ENCODE measurements around the gene TMEM198.

TMEM198 gene

GRCh38 chr2:219521066-219521880 is 22.6 kb upstream of the TMEM198 start:
- H3K9me2 ChIP-seq (replicated peaks; ENCODE audit: control insufficient read depth, low read length), result no peaks in the 10 kb centered on the region
- no peaks in the 10 kb centered on the region for H3K36me3 ChIP-seq (ENCODE audit: control insufficient read depth, low read length)
- peaks cover 73% of the 10 kb centered on the region for H3K27me3 ChIP-seq (ENCODE audit: control insufficient read depth, low read length)
- TF ChIP-seq EZH2phosphoT487 (IDR thresholded peaks at IDR 0.05; ENCODE audit: borderline replicate concordance, low read length), result no peak
- TF ChIP-seq, protein P1, sequence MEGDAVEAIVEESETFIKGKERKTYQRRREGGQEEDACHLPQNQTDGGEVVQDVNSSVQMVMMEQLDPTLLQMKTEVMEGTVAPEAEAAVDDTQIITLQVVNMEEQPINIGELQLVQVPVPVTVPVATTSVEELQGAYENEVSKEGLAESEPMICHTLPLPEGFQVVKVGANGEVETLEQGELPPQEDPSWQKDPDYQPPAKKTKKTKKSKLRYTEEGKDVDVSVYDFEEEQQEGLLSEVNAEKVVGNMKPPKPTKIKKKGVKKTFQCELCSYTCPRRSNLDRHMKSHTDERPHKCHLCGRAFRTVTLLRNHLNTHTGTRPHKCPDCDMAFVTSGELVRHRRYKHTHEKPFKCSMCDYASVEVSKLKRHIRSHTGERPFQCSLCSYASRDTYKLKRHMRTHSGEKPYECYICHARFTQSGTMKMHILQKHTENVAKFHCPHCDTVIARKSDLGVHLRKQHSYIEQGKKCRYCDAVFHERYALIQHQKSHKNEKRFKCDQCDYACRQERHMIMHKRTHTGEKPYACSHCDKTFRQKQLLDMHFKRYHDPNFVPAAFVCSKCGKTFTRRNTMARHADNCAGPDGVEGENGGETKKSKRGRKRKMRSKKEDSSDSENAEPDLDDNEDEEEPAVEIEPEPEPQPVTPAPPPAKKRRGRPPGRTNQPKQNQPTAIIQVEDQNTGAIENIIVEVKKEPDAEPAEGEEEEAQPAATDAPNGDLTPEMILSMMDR (IDR thresholded peaks at IDR 0.05; ENCODE audit: low read depth, low read length, poor library complexity, severe bottlenecking), result peak; percentile 63
- no peaks in the 10 kb centered on the region for H3K79me2 ChIP-seq (ENCODE audit: control insufficient read depth, low read length)
- no peaks in the 10 kb centered on the region for H3K4me1 ChIP-seq (ENCODE audit: control insufficient read depth, low read length)
- no peak overlapping the region for H3K4me3 ChIP-seq (ENCODE audit: low read length)
- H3K9me3 ChIP-seq (ENCODE audit: control insufficient read depth, insufficient read depth, low read length), result no peaks in the 10 kb centered on the region
- H3K4me2 ChIP-seq (ENCODE audit: low read length), result no peak overlapping the region
- H3F3A ChIP-seq (ENCODE audit: control insufficient read depth, insufficient read depth), result no peaks in the 10 kb centered on the region
- H3K27ac ChIP-seq (ENCODE audit: low read depth, low read length), result no peak overlapping the region
- H4K20me1 ChIP-seq (ENCODE audit: control insufficient read depth, insufficient read depth, low read depth, low read length), result no peaks in the 10 kb centered on the region

GRCh38 chr2:219522111-219523030 is 21.5 kb upstream of the TMEM198 start:
- TF ChIP-seq EZH2phosphoT487 (IDR thresholded peaks at IDR 0.05; ENCODE audit: borderline replicate concordance, low read length), result no peak
- TF ChIP-seq, protein P1 (IDR thresholded peaks at IDR 0.05; ENCODE audit: low read depth, low read length, poor library complexity, severe bottlenecking), result no peak
- no peaks in the 10 kb centered on the region for H3F3A ChIP-seq (ENCODE audit: control insufficient read depth, insufficient read depth)
- H3K9me3 ChIP-seq (ENCODE audit: control insufficient read depth, insufficient read depth, low read length), result no peaks in the 10 kb centered on the region
- H3K4me3 ChIP-seq (ENCODE audit: low read length), result no peak overlapping the region
- H3K79me2 ChIP-seq (ENCODE audit: control insufficient read depth, low read length), result no peaks in the 10 kb centered on the region
- no peaks in the 10 kb centered on the region for H3K9me2 ChIP-seq (replicated peaks; ENCODE audit: control insufficient read depth, low read length)
- H3K27me3 ChIP-seq (ENCODE audit: control insufficient read depth, low read length), result peaks cover 73% of the 10 kb centered on the region
- no peaks in the 10 kb centered on the region for H4K20me1 ChIP-seq (ENCODE audit: control insufficient read depth, insufficient read depth, low read depth, low read length)
- no peak overlapping the region for H3K27ac ChIP-seq (ENCODE audit: low read depth, low read length)
- H3K36me3 ChIP-seq (ENCODE audit: control insufficient read depth, low read length), result no peaks in the 10 kb centered on the region
- no peaks in the 10 kb centered on the region for H3K4me1 ChIP-seq (ENCODE audit: control insufficient read depth, low read length)
- H3K4me2 ChIP-seq (ENCODE audit: low read length), result no peak overlapping the region

DNA sequence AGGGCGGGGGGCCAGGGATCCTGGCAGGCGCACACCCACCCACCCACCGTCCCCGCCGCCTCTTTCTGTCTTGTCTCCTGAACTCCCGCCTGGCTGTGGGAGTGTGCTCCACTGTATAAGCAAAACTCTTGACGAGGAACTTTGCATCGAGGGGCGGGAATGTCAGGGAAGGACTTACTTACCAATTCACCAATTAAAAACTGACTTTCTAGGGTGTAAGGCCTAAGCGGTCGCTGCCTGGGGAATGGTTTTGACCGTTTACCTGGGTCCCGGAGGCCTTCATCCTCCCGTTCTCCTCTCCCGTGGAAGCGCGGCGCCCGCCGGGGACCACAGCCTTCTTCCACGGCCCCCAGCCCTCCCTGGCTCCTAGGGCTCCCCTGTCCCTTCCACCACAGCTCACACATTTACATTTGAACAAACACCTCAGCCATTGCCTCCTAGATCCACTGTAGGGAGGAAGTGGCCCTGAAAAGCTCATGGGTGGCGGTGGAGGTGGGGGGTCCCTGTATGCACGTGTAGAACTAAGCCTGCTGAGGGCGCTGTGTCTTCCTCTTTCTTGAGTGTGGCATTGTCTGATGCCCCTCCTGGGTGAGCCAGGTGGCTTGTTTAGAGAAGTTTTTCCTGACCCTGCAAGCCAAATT is 20.7 kb upstream of the TMEM198 start:
- Histone ChIP-seq H3K27ac (ENCODE audit: low read depth, low read length) (no peak overlapping the region), H3K4me2 (ENCODE audit: low read length) (no peak overlapping the region), H3K36me3 (ENCODE audit: control insufficient read depth, low read length) (no peaks in the 10 kb centered on the region), H3F3A (ENCODE audit: control insufficient read depth, insufficient read depth) (no peaks in the 10 kb centered on the region), H3K9me2 (replicated peaks; ENCODE audit: control insufficient read depth, low read length) (no peaks in the 10 kb centered on the region), H3K9me3 (ENCODE audit: control insufficient read depth, insufficient read depth, low read length) (no peaks in the 10 kb centered on the region), H3K4me1 (ENCODE audit: control insufficient read depth, low read length) (no peaks in the 10 kb centered on the region), H3K27me3 (ENCODE audit: control insufficient read depth, low read length) (peaks cover 75% of the 10 kb centered on the region), H3K79me2 (ENCODE audit: control insufficient read depth, low read length) (no peaks in the 10 kb centered on the region), H3K4me3 (ENCODE audit: low read length) (no peak overlapping the region), H4K20me1 (ENCODE audit: control insufficient read depth, insufficient read depth, low read depth, low read length) (no peaks in the 10 kb centered on the region)
- TF ChIP-seq EZH2phosphoT487 (IDR thresholded peaks at IDR 0.05; ENCODE audit: borderline replicate concordance, low read length), result no peak
- TF ChIP-seq, protein P1 (IDR thresholded peaks at IDR 0.05; ENCODE audit: low read depth, low read length, poor library complexity, severe bottlenecking), result peak; percentile 12

All from DOHH2 (cell line).